CD8-positive, alpha-beta memory T cell (primary cell): ENCODE results near the gene DSCAM. TPM values are rescaled to one million over a fixed set of nuclear protein-coding genes. Genes with fewer than 3 reads are reported as not detected.

Experiments used
- CTCF ChIA-PET: fragments of 350-600 bp; sonication (Branson Sonifier 250); formaldehyde crosslinking; loops from one replicate; lab custom pipeline; 2021; ENCODE audit warnings: antibody characterized with exemption; lab: Charles Lee
- POLR2A ChIA-PET: fragments of 350-600 bp; sonication (Branson Sonifier 250); formaldehyde crosslinking; loops from one replicate; lab custom pipeline; 2021; ENCODE audit warnings: antibody characterized with exemption; lab: Charles Lee
- DNase-seq, 5 donors: peaks; one replicate each; pipeline versions ENCODE4 v3.0.0 to v3.0.0-alpha.2; 2020 to 2022; ENCODE audit warnings: mixed read lengths in 1 of 5
- H3K27ac ChIP-seq: one replicate; pipeline ENCODE4 v1.7.0; 2013; ENCODE audit warnings: low read depth, mild to moderate bottlenecking, low read length, moderate library complexity
- H3K27me3 ChIP-seq: 2 replicates; pipeline ENCODE4 v1.7.0; 2013; ENCODE audit warnings: low read length, mild to moderate bottlenecking; ENCODE audit not compliant: insufficient read depth, poor library complexity, severe bottlenecking
- H3K36me3 ChIP-seq: 2 replicates; pipeline ENCODE4 v1.7.0; 2013; ENCODE audit warnings: mild to moderate bottlenecking, low read length, moderate library complexity; ENCODE audit not compliant: insufficient read depth
- H3K4me1 ChIP-seq: 2 replicates; pipeline ENCODE4 v1.7.0; 2013; ENCODE audit warnings: mild to moderate bottlenecking, low read length, moderate library complexity; ENCODE audit not compliant: insufficient read depth
- H3K4me3 ChIP-seq: 2 replicates; pipeline ENCODE4 v1.7.0; 2013; ENCODE audit warnings: mild to moderate bottlenecking, low read length
- H3K9me3 ChIP-seq: 2 replicates; pipeline ENCODE4 v1.7.0; 2013; ENCODE audit warnings: mild to moderate bottlenecking, low read length
- H3K27ac Mint-ChIP-seq, 8 donors: one replicate each; pipeline ENCODE4 v1.8.0; 2020 to 2021; ENCODE audit warnings: mixed read lengths in 8 of 8, mild to moderate bottlenecking in 6 of 8, inconsistent platforms in 3 of 8, moderate library complexity in 3 of 8
- H3K27me3 Mint-ChIP-seq, 2 donors: one replicate each; pipeline ENCODE4 v1.8.0; 2020 to 2021; ENCODE audit warnings: mixed read lengths in 2 of 2, mild to moderate bottlenecking in 1 of 2, moderate library complexity in 1 of 2
- H3K36me3 Mint-ChIP-seq, 3 donors: one replicate each; pipeline ENCODE4 v1.8.0; 2020 to 2021; ENCODE audit warnings: mixed read lengths in 3 of 3, inconsistent platforms in 1 of 3, mild to moderate bottlenecking in 1 of 3
- H3K4me1 Mint-ChIP-seq, 3 donors: one replicate each; pipeline ENCODE4 v1.8.0; 2020 to 2021; ENCODE audit warnings: mixed read lengths in 3 of 3, inconsistent platforms in 1 of 3, mild to moderate bottlenecking in 1 of 3
- H3K4me3 Mint-ChIP-seq, 7 donors: one replicate each; pipeline ENCODE4 v1.8.0; 2020 to 2021; ENCODE audit warnings: mixed read lengths in 7 of 7, mild to moderate bottlenecking in 6 of 7, moderate library complexity in 4 of 7, inconsistent platforms in 2 of 7
- H3K9me3 Mint-ChIP-seq, 5 donors: one replicate each; pipeline ENCODE4 v1.8.0; 2020 to 2022; ENCODE audit warnings: mixed read lengths in 5 of 5, mild to moderate bottlenecking in 3 of 5, moderate library complexity in 2 of 5, inconsistent platforms in 1 of 5
- polyA plus RNA-seq: library from polyadenylated mRNA; unstranded; fragments of 300-500 nt; fragmentation: Illumina TruSeq; gene quantifications from one replicate; pipeline ENCODE4 v1.2.3, GENCODE V29; 2021
- total RNA-seq, 2 experiments: library from RNA; stranded (reverse); gene quantifications; one replicate each; pipeline ENCODE4 v1.2.3, GENCODE V29; 2021

The DSCAM gene
- total and polyA plus RNA-seq, 3 experiments from 2014 or later = not detected

DNA sequence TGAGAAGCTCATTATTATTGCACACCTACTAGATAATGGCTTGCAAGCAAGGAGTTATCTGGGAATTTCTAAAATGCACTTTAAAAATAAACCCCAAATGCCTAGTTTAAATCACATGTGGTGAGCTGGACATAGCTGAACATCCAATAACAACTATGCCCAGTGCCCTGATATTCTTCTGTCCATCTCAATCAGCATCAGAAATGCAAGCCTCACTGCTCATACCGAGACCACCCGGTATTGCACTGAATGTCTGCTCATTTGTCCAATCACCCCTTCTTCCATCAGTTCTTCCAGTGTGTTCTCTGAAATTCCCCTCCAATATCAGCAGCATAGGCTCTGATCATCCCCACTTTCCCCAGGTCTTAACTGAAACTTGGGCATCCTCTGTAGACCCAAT lies 383.8 kb downstream of the DSCAM start:
- no peaks in the 10 kb centered on the region for H3K4me1 ChIP-seq
- no peak overlapping the region for H3K27ac ChIP-seq
- Mint-ChIP-seq H3K4me1 (no peaks in the 10 kb centered on the region), H3K36me3 (peaks cover 0 to 2% (median 0%) of the 10 kb centered on the region in 3 donors), H3K9me3 (peaks cover 0 to 13% (median 6%) of the 10 kb centered on the region in 5 donors), H3K4me3 (no peak overlapping the region), H3K27me3 (peaks cover 0 to 2% of the 10 kb centered on the region in 2 donors), H3K27ac (no peak overlapping the region)
- no peaks in the 10 kb centered on the region for H3K36me3 ChIP-seq
- ChIA-PET POLR2A (no interaction called here), CTCF (no interaction called here)
- no peak for DNase-seq
- H3K4me3 ChIP-seq = no peak overlapping the region
- no peaks in the 10 kb centered on the region for H3K9me3 ChIP-seq
- H3K27me3 ChIP-seq = no peaks in the 10 kb centered on the region

GRCh38 chr21:40461008-40461407 lies 385.9 kb downstream of the DSCAM start:
- ChIA-PET CTCF (no interaction called here), POLR2A (no interaction called here)
- Histone ChIP-seq H3K9me3 (no peaks in the 10 kb centered on the region), H3K27me3 (no peaks in the 10 kb centered on the region), H3K36me3 (no peaks in the 10 kb centered on the region), H3K4me1 (no peaks in the 10 kb centered on the region), H3K4me3 (no peak overlapping the region), H3K27ac (no peak overlapping the region)
- no peak for DNase-seq
- Mint-ChIP-seq H3K27ac (no peak overlapping the region), H3K4me1 (no peaks in the 10 kb centered on the region), H3K9me3 (peaks cover 0 to 9% (median 4%) of the 10 kb centered on the region in 5 donors), H3K27me3 (peaks cover 0 to 2% of the 10 kb centered on the region in 2 donors), H3K4me3 (no peak overlapping the region), H3K36me3 (no peaks in the 10 kb centered on the region)

DNA sequence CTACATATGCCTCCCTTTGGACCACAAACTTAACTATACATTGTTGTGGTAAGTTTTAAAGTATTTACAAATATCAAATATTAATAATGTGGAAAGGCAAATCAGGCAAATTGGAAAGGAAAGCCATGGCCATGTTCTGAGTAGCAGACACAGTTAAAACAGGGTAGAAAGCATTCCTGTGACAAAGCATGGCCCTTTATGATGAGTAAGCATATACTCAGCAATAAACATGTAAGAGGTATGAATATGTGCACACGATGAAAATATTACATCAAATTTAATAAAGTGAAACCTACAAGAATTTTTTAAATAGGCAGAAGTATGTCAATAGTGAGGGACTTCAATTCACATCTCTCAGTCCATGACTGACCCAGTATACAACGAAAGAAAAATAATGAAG lies 389.2 kb downstream of the DSCAM start:
- Histone ChIP-seq H3K4me1 (no peaks in the 10 kb centered on the region), H3K36me3 (no peaks in the 10 kb centered on the region), H3K27ac (no peak overlapping the region), H3K4me3 (no peak overlapping the region), H3K9me3 (no peaks in the 10 kb centered on the region), H3K27me3 (no peaks in the 10 kb centered on the region)
- H3K4me1 Mint-ChIP-seq = no peaks in the 10 kb centered on the region
- no peaks in the 10 kb centered on the region for H3K36me3 Mint-ChIP-seq
- DNase-seq = no peak
- ChIA-PET POLR2A (no interaction called here), CTCF (no interaction called here)
- no peaks in the 10 kb centered on the region for H3K27me3 Mint-ChIP-seq
- H3K4me3 Mint-ChIP-seq = no peak overlapping the region
- peaks cover 0 to 9% (median 0%) of the 10 kb centered on the region in 5 donors for H3K9me3 Mint-ChIP-seq
- no peak overlapping the region for H3K27ac Mint-ChIP-seq

DNA sequence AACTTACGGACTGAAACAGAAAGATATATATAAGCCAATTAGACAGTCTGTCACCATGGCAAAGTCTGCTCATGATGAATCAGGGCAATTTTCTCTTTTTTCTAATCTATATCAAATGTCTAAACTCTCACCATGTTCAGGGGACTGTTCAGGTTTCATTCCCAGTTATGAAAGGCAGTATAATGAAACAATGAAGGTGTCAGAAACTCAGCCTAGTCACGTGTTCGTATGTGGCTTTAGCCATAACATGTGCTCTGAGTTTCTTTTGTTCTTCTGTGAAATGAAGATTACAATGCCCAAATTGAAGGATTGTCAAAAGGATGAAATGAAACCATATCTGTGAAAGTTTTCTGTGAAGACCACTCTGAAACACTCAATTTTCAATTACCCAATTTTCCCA lies 392.9 kb downstream of the DSCAM start:
- Histone ChIP-seq H3K9me3 (no peaks in the 10 kb centered on the region), H3K4me1 (no peaks in the 10 kb centered on the region), H3K36me3 (no peaks in the 10 kb centered on the region), H3K4me3 (no peak overlapping the region), H3K27ac (no peak overlapping the region), H3K27me3 (no peaks in the 10 kb centered on the region)
- ChIA-PET POLR2A (no interaction called here), CTCF (no interaction called here)
- Mint-ChIP-seq H3K4me1 (no peaks in the 10 kb centered on the region), H3K27me3 (no peaks in the 10 kb centered on the region), H3K36me3 (no peaks in the 10 kb centered on the region), H3K9me3 (peaks cover 0 to 9% (median 0%) of the 10 kb centered on the region in 5 donors), H3K4me3 (no peak overlapping the region), H3K27ac (no peak overlapping the region)
- DNase-seq = no peak

GRCh38 chr21:40453183-40453582 lies 393.8 kb downstream of the DSCAM start:
- Histone ChIP-seq H3K27ac (no peak overlapping the region), H3K4me3 (no peak overlapping the region), H3K4me1 (no peaks in the 10 kb centered on the region), H3K36me3 (no peaks in the 10 kb centered on the region), H3K9me3 (no peaks in the 10 kb centered on the region), H3K27me3 (no peaks in the 10 kb centered on the region)
- ChIA-PET CTCF (no interaction called here), POLR2A (no interaction called here)
- DNase-seq = no peak
- Mint-ChIP-seq H3K9me3 (peaks cover 0 to 9% (median 0%) of the 10 kb centered on the region in 5 donors), H3K4me3 (no peak overlapping the region), H3K4me1 (no peaks in the 10 kb centered on the region), H3K27me3 (no peaks in the 10 kb centered on the region), H3K27ac (no peak overlapping the region), H3K36me3 (no peaks in the 10 kb centered on the region)

DNA sequence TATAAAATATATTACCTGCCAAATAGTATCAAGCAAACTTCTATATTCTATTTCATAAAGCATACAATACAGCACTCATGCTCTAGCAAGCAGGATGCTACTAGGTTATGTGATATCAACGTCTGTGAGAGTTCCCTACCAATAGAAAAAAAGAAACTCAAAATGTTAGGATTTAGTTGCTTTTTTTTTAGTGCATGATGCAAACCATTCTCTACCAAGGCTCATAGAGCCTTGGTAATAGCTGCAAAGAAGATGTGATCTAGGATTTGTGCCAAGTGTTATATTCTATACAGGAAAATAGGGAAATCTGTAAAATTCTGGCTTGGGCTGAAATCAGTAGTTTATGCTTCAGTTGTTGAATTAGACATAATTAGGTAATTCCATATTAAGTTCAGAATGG lies 394.4 kb downstream of the DSCAM start:
- Mint-ChIP-seq H3K4me1 (no peaks in the 10 kb centered on the region), H3K27me3 (no peaks in the 10 kb centered on the region), H3K9me3 (peaks cover 0 to 6% (median 2%) of the 10 kb centered on the region in 5 donors), H3K36me3 (no peaks in the 10 kb centered on the region), H3K27ac (no peak overlapping the region), H3K4me3 (no peak overlapping the region)
- ChIA-PET CTCF (no interaction called here), POLR2A (no interaction called here)
- H3K4me3 ChIP-seq = no peak overlapping the region
- no peaks in the 10 kb centered on the region for H3K9me3 ChIP-seq
- H3K27ac ChIP-seq = no peak overlapping the region
- H3K36me3 ChIP-seq = no peaks in the 10 kb centered on the region
- H3K27me3 ChIP-seq = no peaks in the 10 kb centered on the region
- no peaks in the 10 kb centered on the region for H3K4me1 ChIP-seq
- no peak for DNase-seq

- Histone ChIP-seq H3K9me3 (no peaks in the 10 kb centered on the region), H3K27ac (no peak overlapping the region), H3K36me3 (no peaks in the 10 kb centered on the region), H3K4me3 (no peak overlapping the region), H3K27me3 (no peaks in the 10 kb centered on the region), H3K4me1 (no peaks in the 10 kb centered on the region)
- no peak for DNase-seq
- ChIA-PET CTCF (no interaction called here), POLR2A (no interaction called here)
- H3K36me3 Mint-ChIP-seq = no peaks in the 10 kb centered on the region
- H3K27me3 Mint-ChIP-seq = no peaks in the 10 kb centered on the region
- H3K9me3 Mint-ChIP-seq = peaks cover 0 to 18% (median 5%) of the 10 kb centered on the region in 5 donors
- no peaks in the 10 kb centered on the region for H3K4me1 Mint-ChIP-seq
- H3K27ac Mint-ChIP-seq = no peak overlapping the region
- no peak overlapping the region for H3K4me3 Mint-ChIP-seq
Observed at GRCh38 chr21:40447016-40447415, 399.9 kb downstream of the DSCAM start.

DNA sequence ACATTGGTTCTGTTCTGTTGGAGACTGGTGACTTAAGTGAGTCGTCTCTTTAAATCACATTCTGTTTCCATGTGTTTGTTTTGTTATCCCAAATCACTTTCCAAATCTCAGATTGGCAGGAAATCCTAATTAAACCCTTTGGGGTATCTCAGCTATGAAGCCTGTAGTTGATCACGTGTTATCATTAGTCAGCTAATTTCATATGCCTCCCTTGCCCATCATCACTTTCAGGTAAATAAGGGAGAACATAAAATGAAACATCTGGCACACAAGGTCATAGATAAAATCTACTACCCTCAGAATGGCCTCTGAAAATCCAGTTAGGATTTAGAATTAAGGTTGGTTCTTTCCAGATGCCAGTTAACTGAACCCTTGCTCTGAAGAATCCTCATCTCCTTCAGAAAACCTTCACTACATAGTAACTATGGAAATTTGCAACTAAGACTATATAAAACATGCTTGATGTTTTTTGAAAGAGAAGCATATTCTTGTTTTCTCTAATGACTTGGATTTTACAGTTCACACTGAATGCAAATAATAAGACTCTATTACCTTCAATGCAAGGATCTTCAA lies 401.5 kb downstream of the DSCAM start:
- H3K4me1 ChIP-seq = no peaks in the 10 kb centered on the region

More for the DNA sequence above, 401.5 kb downstream of the DSCAM start:
- H3K36me3 Mint-ChIP-seq = no peaks in the 10 kb centered on the region
- H3K9me3 ChIP-seq = no peaks in the 10 kb centered on the region
- no peak overlapping the region for H3K27ac Mint-ChIP-seq
- ChIA-PET POLR2A (no interaction called here), CTCF (no interaction called here)
- H3K4me3 ChIP-seq = no peak overlapping the region
- no peaks in the 10 kb centered on the region for H3K4me1 Mint-ChIP-seq
- no peak overlapping the region for H3K4me3 Mint-ChIP-seq
- no peaks in the 10 kb centered on the region for H3K27me3 ChIP-seq
- H3K27ac ChIP-seq = no peak overlapping the region
- H3K27me3 Mint-ChIP-seq = no peaks in the 10 kb centered on the region
- H3K36me3 ChIP-seq = no peaks in the 10 kb centered on the region
- no peak for DNase-seq
- peaks cover 0 to 18% (median 5%) of the 10 kb centered on the region in 5 donors for H3K9me3 Mint-ChIP-seq
